ENCODE data around the gene PCDHGA9.
"Not testable (repeated sequence)": the region's sequence is repeated elsewhere in the genome, so short reads cannot be mapped to it uniquely, and the experiment has no call there.

Gene PCDHGA9

DNA sequence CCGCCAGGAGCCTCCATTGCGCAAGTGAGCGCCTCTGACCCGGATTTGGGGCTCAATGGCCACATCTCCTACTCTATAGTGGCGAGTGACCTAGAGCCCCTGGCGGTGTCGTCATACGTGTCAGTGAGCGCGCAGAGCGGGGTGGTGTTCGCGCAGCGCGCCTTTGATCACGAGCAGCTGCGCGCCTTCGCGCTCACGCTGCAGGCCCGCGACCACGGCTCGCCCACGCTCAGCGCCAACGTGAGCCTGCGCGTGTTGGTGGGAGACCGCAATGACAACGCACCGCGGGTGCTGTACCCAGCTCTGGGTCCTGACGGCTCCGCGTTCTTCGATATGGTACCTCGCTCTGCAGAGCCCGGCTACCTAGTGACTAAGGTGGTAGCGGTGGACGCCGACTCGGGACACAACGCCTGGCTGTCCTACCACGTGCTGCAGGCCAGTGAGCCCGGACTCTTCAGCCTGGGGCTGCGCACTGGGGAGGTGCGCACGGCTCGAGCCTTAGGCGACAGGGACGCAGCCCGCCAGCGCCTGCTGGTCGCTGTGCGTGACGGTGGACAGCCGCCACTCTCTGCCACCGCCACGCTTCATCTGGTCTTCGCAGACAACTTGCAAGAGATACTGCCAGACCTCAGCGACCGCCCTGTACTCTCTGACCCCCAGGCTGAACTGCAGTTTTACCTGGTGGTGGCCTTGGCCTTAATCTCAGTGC lies 7.2 kb downstream of the PCDHGA9 start:
- no peak for TF ChIP-seq FOXP2 (optimal IDR thresholded peaks at IDR 0.05; ENCODE audit: borderline replicate concordance, extremely low read depth, extremely low read length, insufficient read depth)
- no peak for TF ChIP-seq SIN3A (IDR thresholded peaks at IDR 0.05; ENCODE audit: borderline replicate concordance, insufficient read depth, low read length)
- no peak for TF ChIP-seq TAF1 (IDR thresholded peaks at IDR 0.05; ENCODE audit: borderline replicate concordance, insufficient read depth, low read length)
- no peak for TF ChIP-seq POLR2AphosphoS5 (IDR thresholded peaks at IDR 0.05; ENCODE audit: low read depth, low read length)
- TF ChIP-seq, protein P1, sequence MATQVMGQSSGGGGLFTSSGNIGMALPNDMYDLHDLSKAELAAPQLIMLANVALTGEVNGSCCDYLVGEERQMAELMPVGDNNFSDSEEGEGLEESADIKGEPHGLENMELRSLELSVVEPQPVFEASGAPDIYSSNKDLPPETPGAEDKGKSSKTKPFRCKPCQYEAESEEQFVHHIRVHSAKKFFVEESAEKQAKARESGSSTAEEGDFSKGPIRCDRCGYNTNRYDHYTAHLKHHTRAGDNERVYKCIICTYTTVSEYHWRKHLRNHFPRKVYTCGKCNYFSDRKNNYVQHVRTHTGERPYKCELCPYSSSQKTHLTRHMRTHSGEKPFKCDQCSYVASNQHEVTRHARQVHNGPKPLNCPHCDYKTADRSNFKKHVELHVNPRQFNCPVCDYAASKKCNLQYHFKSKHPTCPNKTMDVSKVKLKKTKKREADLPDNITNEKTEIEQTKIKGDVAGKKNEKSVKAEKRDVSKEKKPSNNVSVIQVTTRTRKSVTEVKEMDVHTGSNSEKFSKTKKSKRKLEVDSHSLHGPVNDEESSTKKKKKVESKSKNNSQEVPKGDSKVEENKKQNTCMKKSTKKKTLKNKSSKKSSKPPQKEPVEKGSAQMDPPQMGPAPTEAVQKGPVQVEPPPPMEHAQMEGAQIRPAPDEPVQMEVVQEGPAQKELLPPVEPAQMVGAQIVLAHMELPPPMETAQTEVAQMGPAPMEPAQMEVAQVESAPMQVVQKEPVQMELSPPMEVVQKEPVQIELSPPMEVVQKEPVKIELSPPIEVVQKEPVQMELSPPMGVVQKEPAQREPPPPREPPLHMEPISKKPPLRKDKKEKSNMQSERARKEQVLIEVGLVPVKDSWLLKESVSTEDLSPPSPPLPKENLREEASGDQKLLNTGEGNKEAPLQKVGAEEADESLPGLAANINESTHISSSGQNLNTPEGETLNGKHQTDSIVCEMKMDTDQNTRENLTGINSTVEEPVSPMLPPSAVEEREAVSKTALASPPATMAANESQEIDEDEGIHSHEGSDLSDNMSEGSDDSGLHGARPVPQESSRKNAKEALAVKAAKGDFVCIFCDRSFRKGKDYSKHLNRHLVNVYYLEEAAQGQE (IDR thresholded peaks at IDR 0.05; ENCODE audit: insufficient read depth in 1 of 2, low read depth in 2 of 2, low read length in 2 of 2), result no peak

GRCh38 chr5:141411575-141411974 lies 9.0 kb downstream of the PCDHGA9 start:
- TF ChIP-seq SIN3A (IDR thresholded peaks at IDR 0.05; ENCODE audit: borderline replicate concordance, insufficient read depth, low read length) (no peak), FOXP2 (optimal IDR thresholded peaks at IDR 0.05; ENCODE audit: borderline replicate concordance, extremely low read depth, extremely low read length, insufficient read depth) (no peak), POLR2AphosphoS5 (IDR thresholded peaks at IDR 0.05; ENCODE audit: low read depth, low read length) (no peak), TAF1 (IDR thresholded peaks at IDR 0.05; ENCODE audit: borderline replicate concordance, insufficient read depth, low read length) (no peak)
- TF ChIP-seq, protein P1 (IDR thresholded peaks at IDR 0.05; ENCODE audit: insufficient read depth in 1 of 2, low read depth in 2 of 2, low read length in 2 of 2), result no peak

DNA sequence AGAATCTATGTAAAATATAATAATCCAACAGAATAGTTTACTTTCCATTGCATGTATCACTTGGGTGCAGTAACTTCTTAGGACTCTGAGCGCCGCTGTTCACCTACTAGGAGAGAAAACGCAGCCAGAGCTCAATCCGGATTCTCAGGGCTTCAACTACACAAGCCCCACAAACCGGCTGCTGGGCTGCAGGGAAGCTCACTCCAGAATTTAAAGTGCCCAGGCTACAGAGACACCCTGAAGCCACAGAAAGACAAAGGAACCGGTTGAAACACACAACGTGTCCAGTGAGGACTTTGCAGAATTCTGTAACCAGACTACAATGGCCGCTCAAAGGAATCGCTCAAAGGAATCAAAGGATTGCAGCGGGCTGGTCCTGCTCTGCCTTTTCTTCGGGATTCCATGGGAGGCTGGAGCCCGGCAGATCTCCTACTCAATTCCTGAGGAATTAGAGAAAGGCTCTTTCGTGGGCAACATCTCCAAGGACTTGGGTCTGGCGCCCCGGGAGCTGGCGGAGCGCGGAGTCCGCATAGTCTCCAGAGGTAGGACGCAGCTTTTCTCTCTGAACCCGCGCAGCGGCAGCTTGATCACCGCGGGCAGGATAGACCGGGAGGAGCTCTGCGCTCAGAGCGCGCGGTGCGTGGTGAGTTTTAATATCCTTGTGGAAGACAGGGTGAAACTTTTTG lies 10.4 kb downstream of the PCDHGA9 start, which contains the start of gene PCDHGA10:
Gene PCDHGA10 (plus strand): TSS at position 134 of the 686 bp plus-strand sequence. CDS start 189 bp downstream, at position 323.
- TF ChIP-seq, protein P1 (IDR thresholded peaks at IDR 0.05; ENCODE audit: insufficient read depth in 1 of 2, low read depth in 2 of 2, low read length in 2 of 2), result no peak
- TF ChIP-seq SIN3A (IDR thresholded peaks at IDR 0.05; ENCODE audit: borderline replicate concordance, insufficient read depth, low read length), result no peak
- no peak for TF ChIP-seq FOXP2 (optimal IDR thresholded peaks at IDR 0.05; ENCODE audit: borderline replicate concordance, extremely low read depth, extremely low read length, insufficient read depth)
- no peak for TF ChIP-seq POLR2AphosphoS5 (IDR thresholded peaks at IDR 0.05; ENCODE audit: low read depth, low read length)
- TF ChIP-seq TAF1 (IDR thresholded peaks at IDR 0.05; ENCODE audit: borderline replicate concordance, insufficient read depth, low read length), result no peak

DNA sequence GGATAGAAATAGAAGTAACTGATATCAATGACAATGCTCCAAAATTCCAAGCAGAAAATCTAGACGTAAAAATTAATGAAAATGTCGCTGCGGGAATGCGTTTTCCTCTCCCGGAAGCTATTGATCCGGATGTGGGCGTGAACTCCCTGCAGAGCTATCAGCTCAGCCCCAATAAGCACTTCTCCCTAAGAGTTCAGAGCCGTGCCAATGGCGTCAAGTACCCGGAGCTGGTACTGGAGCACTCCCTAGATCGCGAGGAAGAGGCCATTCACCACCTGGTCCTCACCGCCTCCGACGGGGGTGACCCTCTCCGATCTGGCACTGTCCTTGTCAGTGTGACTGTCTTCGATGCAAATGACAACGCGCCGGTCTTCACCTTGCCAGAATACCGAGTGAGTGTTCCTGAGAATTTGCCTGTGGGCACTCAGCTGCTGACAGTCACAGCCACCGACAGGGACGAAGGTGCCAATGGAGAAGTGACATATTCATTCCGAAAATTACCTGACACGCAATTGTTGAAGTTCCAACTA lies 11.0 kb downstream of the PCDHGA9 start:
- no peak for TF ChIP-seq POLR2AphosphoS5 (IDR thresholded peaks at IDR 0.05; ENCODE audit: low read depth, low read length)
- no peak for TF ChIP-seq TAF1 (IDR thresholded peaks at IDR 0.05; ENCODE audit: borderline replicate concordance, insufficient read depth, low read length)
- TF ChIP-seq SIN3A (IDR thresholded peaks at IDR 0.05; ENCODE audit: borderline replicate concordance, insufficient read depth, low read length), result no peak

DNA sequence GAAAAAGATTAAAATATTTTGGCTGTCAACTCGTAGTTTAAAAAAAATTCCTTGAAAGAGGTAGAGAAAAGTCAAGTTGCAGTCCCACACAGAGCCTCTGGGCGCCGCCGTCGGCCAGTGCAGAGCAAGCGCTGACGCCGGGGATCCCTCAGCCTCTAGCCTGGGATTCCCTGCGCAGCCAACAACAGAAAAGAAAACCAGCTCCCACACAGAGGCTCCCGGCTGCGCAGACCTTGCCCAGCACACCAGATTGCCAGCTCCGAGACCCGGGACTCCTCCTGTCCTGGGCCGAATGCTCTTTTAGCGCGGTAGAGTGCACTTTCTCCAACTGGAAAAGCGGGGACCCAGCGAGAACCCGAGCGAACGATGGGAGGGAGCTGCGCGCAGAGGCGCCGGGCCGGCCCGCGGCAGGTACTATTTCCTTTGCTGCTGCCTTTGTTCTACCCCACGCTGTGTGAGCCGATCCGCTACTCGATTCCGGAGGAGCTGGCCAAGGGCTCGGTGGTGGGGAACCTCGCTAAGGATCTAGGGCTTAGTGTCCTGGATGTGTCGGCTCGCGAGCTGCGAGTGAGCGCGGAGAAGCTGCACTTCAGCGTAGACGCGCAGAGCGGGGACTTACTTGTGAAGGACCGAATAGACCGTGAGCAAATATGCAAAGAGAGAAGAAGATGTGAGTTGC lies 15.1 kb downstream of the PCDHGA9 start, which contains the start of gene PCDHGB7:
Gene PCDHGB7 (plus strand): TSS at position 184 of the 679 bp plus-strand sequence. CDS start 183 bp downstream, at position 367.
- not testable (repeated sequence) for TF ChIP-seq SIN3A (IDR thresholded peaks at IDR 0.05; ENCODE audit: borderline replicate concordance, insufficient read depth, low read length); TAF1 (IDR thresholded peaks at IDR 0.05; ENCODE audit: borderline replicate concordance, insufficient read depth, low read length); POLR2AphosphoS5 (IDR thresholded peaks at IDR 0.05; ENCODE audit: low read depth, low read length)
